Heart right ventricle (tissue), 16 donors: ENCODE results near the gene ZFHX2. TPM values are rescaled to one million over a fixed set of nuclear protein-coding genes. Genes with fewer than 3 reads are reported as not detected.

Source experiments
- ATAC-seq, 8 donors: fragments of 200-7000 bp; cut with Tn5 transposase; one replicate each; pipeline ENCODE4 v1.9.1; 2020; ENCODE audit warnings: mild to moderate bottlenecking in 8 of 8, moderate library complexity in 8 of 8, moderate number of reproducible peaks in 1 of 8
- DNase-seq, 2 donors: peaks; one replicate each; pipeline ENCODE4 v3.0.0-alpha.2; 2020
- H3K27ac ChIP-seq, 10 donors: fragments of 200-600 bp; sonication (generic) in 2 of 10; one replicate each; pipeline versions ENCODE4 v1.5.0 to v1.8.0; 2020 to 2022; ENCODE audit warnings: mild to moderate bottlenecking in 3 of 10
- H3K27me3 ChIP-seq, 7 donors: fragments of 200-600 bp; one replicate each; pipeline ENCODE4 v1.8.0; 2021 to 2022; ENCODE audit warnings: mild to moderate bottlenecking in 2 of 7
- H3K36me3 ChIP-seq, 9 donors: fragments of 200-600 bp; sonication (generic) in 1 of 9; one replicate each; pipeline versions ENCODE4 v1.5.0 to v1.8.0; 2020 to 2022; ENCODE audit warnings: mild to moderate bottlenecking in 2 of 9
- H3K4me1 ChIP-seq, 9 donors: fragments of 200-600 bp; sonication (generic) in 1 of 9; one replicate each; pipeline versions ENCODE4 v1.5.0 to v1.8.0; 2020 to 2022; ENCODE audit warnings: mild to moderate bottlenecking in 4 of 9
- H3K4me3 ChIP-seq, 10 donors: fragments of 200-600 bp; sonication (generic) in 2 of 10; one replicate each; pipeline versions ENCODE4 v1.5.0 to v1.8.0; 2020 to 2022; ENCODE audit warnings: mild to moderate bottlenecking in 7 of 10, moderate library complexity in 2 of 10
- H3K9me3 ChIP-seq, 11 donors: fragments of 200-600 bp in 10 of 11; sonication (generic) in 2 of 11; one replicate each; pipeline versions ENCODE4 v1.5.0 to v1.8.0; 2013 to 2022; ENCODE audit warnings: mild to moderate bottlenecking in 2 of 11, control low read depth in 1 of 11, moderate library complexity in 1 of 11
- CTCF ChIP-seq, 9 donors: fragments of 200-600 bp; sonication (generic) in 2 of 9; IDR thresholded peaks; one replicate each; pipeline versions ENCODE4 v1.5.0 to v1.8.0; 2021 to 2022; ENCODE audit warnings: antibody characterized with exemption in 9 of 9, mild to moderate bottlenecking in 5 of 9, moderate library complexity in 1 of 9
- WGBS, 2 donors: extraction: QIAGEN DNeasy Blood & Tissue Kit; methylation state at CpG; one replicate each; pipeline ENCODE4 v1.1.7; 2013; ENCODE audit warnings: inconsistent platforms in 1 of 2; 5-methylcytosine and 5-hydroxymethylcytosine counted together
- intact Hi-C, 10 donors: fragments of 100-400 bp; cut with DNase I; formaldehyde crosslinking; loops; one replicate each; pipeline versions ENCODE4 v1.11.1 to v1.14.2; 2022
- polyA plus RNA-seq, 2 donors: library from polyadenylated mRNA; stranded (reverse); fragments of 200-250 nt; gene quantifications; one replicate each; pipeline ENCODE4 v1.2.3, GENCODE V29; 2013
- total RNA-seq, 10 donors: library from RNA; stranded (reverse); fragmentation: NEBNext Ultra II Directional in 3 of 10; extraction: Animal tissue kit (Norgen Biotek cat#: 25700) in 3 of 10; gene quantifications; one replicate each; pipeline versions ENCODE4 v1.2.1 to v1.2.4, GENCODE V29; 2021 to 2023
- donor health status: Arrhythmogenic right ventricular cardiomyopathy.
- donor health status: ischemic (EF 13 %, LVEDD 7.1; RV severe dilation, severe dysfunction).
- donor health status: healthy with polysubstance abuse.
- donor health status: DM: no; HTN: yes; CAD: no.
- donor health status: DM: no; HTN: no; CAD: no.
- donor health status: ischemic (EF 25% LVEDD 6.9; RV normal size, moderate dysfunction).
- donor health status: ischemic (EF 25% LVEDD 5.7; RV mildly dilated, moderate dysfunction).
- donor health status: healthy.
- donor health status: DM: yes; HTN: yes; CAD: no.
- donor health status: Ischemic cardiomyopathy.
- donor health status: ischemic (EF 35%, LVEDD 5.7; RV mildly dilated, moderate dysfunction).
- donor health status: nonischemic (EF 11% LVEDD 7.7; RV severe dilation, severe dysfunction).
- donor health status: DM: yes; HTN: yes; CAD: no.
- donor health status: PGD.
- donor health status: ischemic (EF 29% LVEDD 5.4; RV normal size, mild dysfunction).
- donor health status: nonischemic (EF 23%, LVEDD 6.1; RV moderate dilation, normal function).

ZFHX2 gene
- total and polyA plus RNA-seq, 12 donors = 0.25 to 1.9 (median 0.97) TPM

- WGBS, 2 donors = 34 to 52% methylated on average over 2 of the region's 2 CpGs
- Histone ChIP-seq H3K4me1 (no peaks in the 10 kb centered on the region), H3K4me3 (no peak overlapping the region), H3K9me3 (no peaks in the 10 kb centered on the region), H3K27ac (no peak overlapping the region), H3K27me3 (no peaks in the 10 kb centered on the region), H3K36me3 (peaks cover 0 to 12% (median 0%) of the 10 kb centered on the region in 9 donors)
- no peak for TF ChIP-seq CTCF (IDR thresholded peaks at IDR 0.05)
- no peak for ATAC-seq
- intact Hi-C loops = no loop called here
- no peak for DNase-seq
Measured at GRCh38 chr14:23494223-23494622, 57.3 kb downstream of the ZFHX2 start.

GRCh38 chr14:23492618-23493272 lies 58.8 kb downstream of the ZFHX2 start:
- ATAC-seq = no peak
- Histone ChIP-seq H3K27me3 (no peaks in the 10 kb centered on the region), H3K36me3 (peaks cover 0 to 12% (median 0%) of the 10 kb centered on the region in 9 donors), H3K9me3 (no peaks in the 10 kb centered on the region), H3K4me3 (no peak overlapping the region), H3K27ac (no peak overlapping the region), H3K4me1 (no peaks in the 10 kb centered on the region)
- no peak for DNase-seq
- no peak for TF ChIP-seq CTCF (IDR thresholded peaks at IDR 0.05)
- intact Hi-C loops = no loop called here

- ATAC-seq = no peak
- intact Hi-C loops = loop anchor here in 2 of 10 donors (10.0 kb wide), 1 partner anchor 48 kb away; no protein-coding TSS in a partner anchor
Measured at GRCh38 chr14:23487216-23487615, 64.3 kb downstream of the ZFHX2 start.

GRCh38 chr14:23486036-23486435 lies 65.5 kb downstream of the ZFHX2 start:
- TF ChIP-seq CTCF (IDR thresholded peaks at IDR 0.05) = no peak
- no peak overlapping the region for H3K27ac ChIP-seq
- no peaks in the 10 kb centered on the region for H3K9me3 ChIP-seq
- H3K36me3 ChIP-seq = peaks cover 0 to 47% (median 0%) of the 10 kb centered on the region in 9 donors
- intact Hi-C loops = loop anchor here in 2 of 10 donors (10.0 kb wide), 1 partner anchor 49 kb away; no protein-coding TSS in a partner anchor
- ATAC-seq (no peak), DNase-seq (no peak)
- no peaks in the 10 kb centered on the region for H3K4me1 ChIP-seq
- WGBS, 2 donors = 58 to 64% methylated on average over 2 of the region's 2 CpGs
- no peaks in the 10 kb centered on the region for H3K27me3 ChIP-seq
- no peak overlapping the region for H3K4me3 ChIP-seq

More at GRCh38 chr14:23487216-23487615, 64.3 kb downstream of the ZFHX2 start:
- no peaks in the 10 kb centered on the region for H3K4me1 ChIP-seq
- no peaks in the 10 kb centered on the region for H3K9me3 ChIP-seq
- 84 to 88% methylated on average over 7 of the region's 7 CpGs for WGBS, 2 donors
- no peaks in the 10 kb centered on the region for H3K27me3 ChIP-seq
- no peak overlapping the region for H3K27ac ChIP-seq
- no peak overlapping the region for H3K4me3 ChIP-seq
- TF ChIP-seq CTCF (IDR thresholded peaks at IDR 0.05) = no peak
- DNase-seq = no peak
- peaks cover 0 to 40% (median 0%) of the 10 kb centered on the region in 9 donors for H3K36me3 ChIP-seq
